ENCODE results near the gene CUEDC1. TPM values are rescaled to one million over a fixed set of nuclear protein-coding genes. Genes with fewer than 3 reads are reported as not detected.
A peak's percentile ranks its signal among the peaks of the same experiment; 100 is the strongest.

The CUEDC1 gene
- total and polyA plus RNA-seq, 11 donors, result 29.6 to 68.5 (median 42.2) TPM

DNA sequence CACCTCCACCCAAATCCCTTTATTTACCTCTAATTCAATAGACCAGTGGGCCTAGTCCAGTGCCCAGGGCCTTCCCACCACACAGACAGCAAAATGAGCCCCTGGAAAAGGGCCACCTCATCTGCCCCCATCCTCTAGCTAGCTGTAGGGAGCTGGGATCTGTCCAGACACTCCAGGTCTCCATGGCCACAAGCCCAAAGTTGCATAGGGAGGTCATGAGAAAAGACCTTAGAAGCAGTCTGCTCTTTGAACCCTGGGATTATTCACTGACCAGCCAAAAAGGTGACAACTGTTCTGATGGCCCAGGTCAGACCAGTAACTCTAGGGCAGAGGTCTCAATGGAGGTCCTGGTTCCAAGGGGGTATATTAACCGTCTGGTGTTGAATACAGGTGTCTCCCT lies 2.0 kb downstream of the CUEDC1 start:
- TF ChIP-seq, protein P1, sequence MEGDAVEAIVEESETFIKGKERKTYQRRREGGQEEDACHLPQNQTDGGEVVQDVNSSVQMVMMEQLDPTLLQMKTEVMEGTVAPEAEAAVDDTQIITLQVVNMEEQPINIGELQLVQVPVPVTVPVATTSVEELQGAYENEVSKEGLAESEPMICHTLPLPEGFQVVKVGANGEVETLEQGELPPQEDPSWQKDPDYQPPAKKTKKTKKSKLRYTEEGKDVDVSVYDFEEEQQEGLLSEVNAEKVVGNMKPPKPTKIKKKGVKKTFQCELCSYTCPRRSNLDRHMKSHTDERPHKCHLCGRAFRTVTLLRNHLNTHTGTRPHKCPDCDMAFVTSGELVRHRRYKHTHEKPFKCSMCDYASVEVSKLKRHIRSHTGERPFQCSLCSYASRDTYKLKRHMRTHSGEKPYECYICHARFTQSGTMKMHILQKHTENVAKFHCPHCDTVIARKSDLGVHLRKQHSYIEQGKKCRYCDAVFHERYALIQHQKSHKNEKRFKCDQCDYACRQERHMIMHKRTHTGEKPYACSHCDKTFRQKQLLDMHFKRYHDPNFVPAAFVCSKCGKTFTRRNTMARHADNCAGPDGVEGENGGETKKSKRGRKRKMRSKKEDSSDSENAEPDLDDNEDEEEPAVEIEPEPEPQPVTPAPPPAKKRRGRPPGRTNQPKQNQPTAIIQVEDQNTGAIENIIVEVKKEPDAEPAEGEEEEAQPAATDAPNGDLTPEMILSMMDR (IDR thresholded peaks at IDR 0.05), result no peak
- no peak for TF ChIP-seq POLR2A (IDR thresholded peaks at IDR 0.05)
- Histone ChIP-seq H3K9me3 (no peaks in the 10 kb centered on the region), H3K4me3 (no peak overlapping the region), H3K27me3 (peaks cover 0 to 4% (median 0%) of the 10 kb centered on the region in 9 donors), H3K36me3 (no peaks in the 10 kb centered on the region), H3K4me1 (peaks cover 16 to 79% (median 64%) of the 10 kb centered on the region in 12 donors), H3K27ac (peak overlapping the region; percentile 94 to 100 (median 100))
- ATAC-seq, result no peak
- DNase-seq, result peak in 1 of 5 donors; percentile 24
- WGBS, 4 donors, result 74 to 85% (median 80%) methylated on average over 1 of the region's 1 CpG
- intact Hi-C loops (cut with DNase I), result loop anchor here in 7 of 10 donors (5.0 kb wide), 4 partner anchors 34 to 61 kb away; partner anchors contain the start of gene VEZF1 (in 2 of the 7)

DNA sequence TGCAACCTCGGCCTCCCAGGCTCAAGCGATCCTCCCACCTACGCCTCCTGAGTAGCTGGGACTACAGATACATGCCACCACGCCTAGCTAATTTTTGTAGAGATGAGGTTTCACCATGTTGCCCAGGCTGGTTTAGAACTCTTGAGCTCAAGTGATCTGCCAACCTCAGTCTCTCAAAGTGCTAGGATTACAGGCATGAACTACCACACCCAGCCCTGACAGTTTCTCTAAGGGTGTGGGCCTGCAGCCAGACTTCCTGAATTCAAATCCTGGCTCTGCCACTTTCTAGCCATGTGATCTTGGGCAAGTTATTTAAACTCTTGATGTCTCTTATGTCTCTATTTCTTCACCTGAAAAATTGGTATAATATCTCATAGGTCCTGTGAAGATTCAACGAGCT lies 5.6 kb downstream of the CUEDC1 start:
- no peaks in the 10 kb centered on the region for H3K36me3 ChIP-seq
- DNase-seq, result peak in 2 of 5 donors; percentile 40 to 52
- H3K9me3 ChIP-seq, result no peaks in the 10 kb centered on the region
- peaks cover 18 to 100% (median 89%) of the 10 kb centered on the region in 12 donors for H3K4me1 ChIP-seq
- no peaks in the 10 kb centered on the region for H3K27me3 ChIP-seq
- ATAC-seq, result no peak
- 91 to 94% (median 93%) methylated on average over 5 of the region's 5 CpGs for WGBS, 4 donors
- H3K4me3 ChIP-seq, result no peak overlapping the region
- TF ChIP-seq, protein P1 (IDR thresholded peaks at IDR 0.05), result no peak
- TF ChIP-seq POLR2A (IDR thresholded peaks at IDR 0.05), result no peak
- intact Hi-C loops (cut with DNase I), result loop anchor here in 9 of 10 donors (5.0 kb wide), 5 partner anchors 32 to 57 kb away; partner anchors contain the start of gene VEZF1 (in 3 of the 9)
- peak overlapping the region in 11 of 12 donors; percentile 78 to 100 (median 94) for H3K27ac ChIP-seq

DNA sequence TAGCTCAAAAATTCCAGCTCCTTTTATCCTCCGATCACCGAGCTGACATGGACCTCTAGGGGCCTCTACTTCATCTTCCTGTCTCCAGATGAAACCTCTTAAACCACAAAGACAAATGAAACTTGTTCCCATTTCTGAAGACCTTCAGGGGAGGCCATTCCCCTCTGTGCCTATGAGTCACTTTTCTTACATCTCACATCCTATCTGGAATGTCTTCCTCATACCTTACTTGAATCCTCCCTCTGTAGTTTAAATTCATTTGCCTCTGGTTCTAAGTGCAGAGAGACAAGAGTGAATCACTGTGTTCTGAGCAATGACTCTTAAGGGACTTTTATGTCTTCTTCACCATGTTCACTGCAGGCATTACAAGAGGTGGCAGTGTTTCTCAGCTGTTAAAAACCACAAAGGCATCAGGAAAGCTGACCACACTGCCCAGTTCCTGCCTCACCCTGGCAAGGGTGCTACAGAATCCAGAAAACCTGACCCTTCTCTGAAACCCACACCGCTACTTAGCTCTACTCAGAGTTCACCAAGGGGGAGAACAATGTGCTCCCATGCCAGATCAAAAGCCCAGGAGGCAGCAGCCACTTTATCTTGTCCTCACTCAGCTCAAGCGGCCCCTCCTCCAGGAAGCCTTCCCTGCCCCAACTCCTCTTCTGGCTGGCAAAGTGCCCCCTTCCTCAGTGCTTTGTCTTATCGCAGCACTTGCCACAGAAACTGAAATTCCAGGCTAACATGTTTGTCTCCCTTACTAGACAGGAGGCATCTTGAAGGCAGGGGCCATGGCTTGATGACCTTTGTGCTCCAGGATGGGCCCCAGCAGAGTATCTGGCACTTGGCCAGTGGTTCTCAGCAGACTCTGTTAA lies 6.4 kb downstream of the CUEDC1 start:
- Histone ChIP-seq H3K27ac (peak overlapping the region; percentile 42 to 100 (median 90)), H3K36me3 (no peaks in the 10 kb centered on the region), H3K27me3 (no peaks in the 10 kb centered on the region), H3K4me3 (no peak overlapping the region), H3K9me3 (no peaks in the 10 kb centered on the region), H3K4me1 (peaks cover 18 to 98% (median 89%) of the 10 kb centered on the region in 12 donors)
- peak in 3 of 4 donors; percentile 14 to 28 (median 17) for ATAC-seq
- intact Hi-C loops (cut with DNase I), result loop anchor here in 3 of 10 donors (5.0 kb wide), 3 partner anchors 34 to 56 kb away; partner anchors contain the start of gene VEZF1 (in 1 of the 3)
- no peak for TF ChIP-seq POLR2A (IDR thresholded peaks at IDR 0.05)
- TF ChIP-seq, protein P1 (IDR thresholded peaks at IDR 0.05), result no peak
- peak in 2 of 5 donors; percentile 49 to 51 for DNase-seq
- 44 to 52% (median 50%) methylated on average over 5 of the region's 5 CpGs for WGBS, 4 donors

DNA sequence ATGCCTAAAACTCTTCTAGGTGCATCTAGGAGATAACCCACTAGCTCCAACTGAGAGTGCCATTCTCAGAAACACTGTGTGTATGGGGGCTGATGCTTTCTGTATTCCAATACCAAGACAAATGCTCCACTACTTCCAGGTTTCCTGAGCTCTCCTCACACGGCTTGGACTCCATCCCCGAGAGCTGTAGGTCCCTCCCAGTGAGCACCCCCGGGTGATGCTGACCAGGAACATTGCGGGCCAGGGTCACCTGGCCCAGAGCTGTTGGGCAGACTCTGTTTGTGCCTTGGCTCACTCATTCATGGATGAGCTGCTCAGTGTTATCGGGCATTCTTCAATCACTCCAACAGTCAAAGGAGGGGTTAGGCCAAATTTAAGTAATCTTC lies 7.0 kb downstream of the CUEDC1 start:
- no peak for TF ChIP-seq POLR2A (IDR thresholded peaks at IDR 0.05)
- TF ChIP-seq, protein P1 (IDR thresholded peaks at IDR 0.05), result no peak
- Histone ChIP-seq H3K4me3 (no peak overlapping the region), H3K27me3 (no peaks in the 10 kb centered on the region), H3K9me3 (no peaks in the 10 kb centered on the region), H3K4me1 (peaks cover 18 to 98% (median 89%) of the 10 kb centered on the region in 12 donors), H3K27ac (peak overlapping the region; percentile 42 to 100 (median 90)), H3K36me3 (no peaks in the 10 kb centered on the region)
- WGBS, 4 donors, result 63 to 77% (median 69%) methylated on average over 5 of the region's 5 CpGs
- no peak for ATAC-seq
- DNase-seq, result no peak
- intact Hi-C loops (cut with DNase I), result loop anchor here in 3 of 10 donors (5.0 kb wide), 3 partner anchors 34 to 56 kb away; partner anchors contain the start of gene VEZF1 (in 1 of the 3)

Measured in heart left ventricle (tissue), 16 donors.